Measurements from ENCODE around the gene SELENOF. TPM values are rescaled to one million over a fixed set of nuclear protein-coding genes. Genes with fewer than 3 reads are reported as not detected.

Gene SELENOF
- total RNA-seq, 4 donors from 2014 or later: 84.0 to 216 (median 112) TPM

DNA sequence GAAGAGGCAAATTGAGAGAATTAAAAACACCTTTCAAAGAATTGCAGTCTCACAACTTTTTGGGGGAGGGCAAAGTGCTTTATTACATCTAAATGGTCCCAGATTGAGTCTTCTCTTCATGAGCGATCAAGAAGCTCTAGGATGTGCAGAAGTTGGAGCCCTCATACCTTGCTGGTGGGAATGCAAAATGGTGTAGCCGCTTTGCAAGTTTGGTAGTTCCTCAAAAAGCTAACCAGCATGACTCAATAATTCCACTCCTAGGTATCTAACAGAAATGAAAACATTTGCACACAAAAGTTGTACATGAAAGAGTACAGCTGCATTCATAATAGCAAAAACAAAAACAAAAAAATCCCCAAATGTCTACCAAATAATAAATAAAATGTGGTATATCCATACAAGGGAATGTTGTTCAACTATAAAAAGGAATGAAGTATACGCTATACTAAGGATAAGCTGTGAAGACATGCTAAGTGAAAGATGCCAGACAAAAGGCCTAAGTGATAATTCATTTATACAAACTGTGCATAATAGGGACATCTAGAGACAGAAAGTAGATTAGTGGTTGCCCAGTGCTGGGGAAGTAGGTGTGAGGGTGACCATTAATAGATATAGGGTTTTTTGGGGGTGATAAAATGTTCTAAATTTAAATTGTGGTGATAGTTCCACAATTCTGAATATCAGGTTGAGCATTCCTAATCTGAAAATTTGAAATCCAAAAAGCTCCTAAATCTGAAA is 55.2 kb downstream of the SELENOF start:
- TF ChIP-seq, protein P1, sequence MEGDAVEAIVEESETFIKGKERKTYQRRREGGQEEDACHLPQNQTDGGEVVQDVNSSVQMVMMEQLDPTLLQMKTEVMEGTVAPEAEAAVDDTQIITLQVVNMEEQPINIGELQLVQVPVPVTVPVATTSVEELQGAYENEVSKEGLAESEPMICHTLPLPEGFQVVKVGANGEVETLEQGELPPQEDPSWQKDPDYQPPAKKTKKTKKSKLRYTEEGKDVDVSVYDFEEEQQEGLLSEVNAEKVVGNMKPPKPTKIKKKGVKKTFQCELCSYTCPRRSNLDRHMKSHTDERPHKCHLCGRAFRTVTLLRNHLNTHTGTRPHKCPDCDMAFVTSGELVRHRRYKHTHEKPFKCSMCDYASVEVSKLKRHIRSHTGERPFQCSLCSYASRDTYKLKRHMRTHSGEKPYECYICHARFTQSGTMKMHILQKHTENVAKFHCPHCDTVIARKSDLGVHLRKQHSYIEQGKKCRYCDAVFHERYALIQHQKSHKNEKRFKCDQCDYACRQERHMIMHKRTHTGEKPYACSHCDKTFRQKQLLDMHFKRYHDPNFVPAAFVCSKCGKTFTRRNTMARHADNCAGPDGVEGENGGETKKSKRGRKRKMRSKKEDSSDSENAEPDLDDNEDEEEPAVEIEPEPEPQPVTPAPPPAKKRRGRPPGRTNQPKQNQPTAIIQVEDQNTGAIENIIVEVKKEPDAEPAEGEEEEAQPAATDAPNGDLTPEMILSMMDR (IDR thresholded peaks at IDR 0.05; ENCODE audit: low read depth): no peak

DNA sequence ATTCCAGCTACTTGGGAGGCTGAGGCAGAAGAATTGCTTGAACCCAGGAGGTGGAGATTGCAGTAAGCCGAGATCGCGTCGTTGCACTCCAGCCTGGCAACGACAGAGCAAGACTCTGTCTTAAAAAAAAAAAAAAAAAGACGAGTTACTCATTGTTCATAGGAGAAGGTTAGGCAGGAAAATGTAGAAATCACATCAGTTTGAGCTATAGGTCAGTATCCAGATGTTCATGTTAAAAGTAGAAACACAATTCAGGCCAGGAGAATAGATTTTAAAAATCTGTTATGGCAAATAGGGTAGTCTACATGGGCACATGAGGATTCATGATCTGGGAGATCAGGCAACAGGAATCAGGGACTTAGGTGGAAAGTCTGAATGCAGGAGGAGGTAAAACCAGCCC is 57.7 kb downstream of the SELENOF start:
- TF ChIP-seq, protein P1 (IDR thresholded peaks at IDR 0.05; ENCODE audit: low read depth): no peak

- TF ChIP-seq, protein P1 (IDR thresholded peaks at IDR 0.05; ENCODE audit: low read depth): no peak
These were observed 59.6 kb downstream of the SELENOF start for GRCh38 chr1:86854352-86854751.

DNA sequence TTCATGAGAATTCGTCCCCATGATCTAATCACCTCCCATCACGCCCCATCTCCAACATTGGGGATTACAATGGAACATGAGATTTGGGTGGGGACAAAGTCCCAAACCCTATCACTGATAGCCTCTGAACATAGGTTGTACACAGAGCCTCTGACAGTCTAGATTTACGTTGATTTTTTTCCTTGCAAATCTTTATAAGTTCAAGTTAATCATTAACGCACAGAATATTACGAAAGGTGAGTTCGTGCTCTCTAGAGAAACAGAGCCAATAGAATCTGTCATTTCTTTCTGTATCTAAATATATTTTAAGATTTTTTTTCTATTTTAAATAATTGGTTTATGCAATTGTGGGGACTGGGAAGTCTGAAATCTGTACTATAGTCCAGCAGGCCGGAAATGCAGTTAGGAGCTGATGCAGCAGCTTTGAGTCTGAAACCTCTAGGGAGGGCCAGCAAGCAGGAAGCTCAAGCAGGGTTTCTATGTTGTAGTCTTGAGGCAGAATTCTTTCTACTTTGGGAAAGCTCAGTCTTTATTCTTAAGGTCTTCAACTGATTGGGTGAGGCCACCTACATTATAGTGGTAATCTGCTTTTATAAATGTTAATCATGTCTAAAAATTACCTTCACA is 61.0 kb downstream of the SELENOF start:
- TF ChIP-seq, protein P1 (IDR thresholded peaks at IDR 0.05; ENCODE audit: low read depth): no peak

DNA sequence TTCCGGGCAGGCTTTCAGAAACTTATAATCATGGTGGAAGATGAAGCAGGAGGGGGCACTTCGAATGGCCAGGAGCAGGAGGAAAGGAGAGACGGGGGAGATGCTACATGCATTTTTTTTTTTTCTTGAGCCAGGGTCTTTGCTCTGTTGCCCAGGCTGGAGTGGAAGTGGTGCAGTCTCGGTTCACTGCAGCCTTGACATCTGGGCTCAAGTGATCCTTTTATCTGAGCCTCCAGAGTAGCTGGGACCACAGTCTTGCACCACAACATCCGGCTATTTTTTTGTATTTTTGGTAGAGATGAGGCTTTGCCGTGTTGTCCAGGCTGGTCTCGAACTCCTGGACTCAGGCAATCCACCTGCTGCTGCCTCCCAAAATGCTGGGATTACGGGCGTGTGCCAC is 61.6 kb downstream of the SELENOF start:
- TF ChIP-seq, protein P1 (IDR thresholded peaks at IDR 0.05; ENCODE audit: low read depth): no peak

DNA sequence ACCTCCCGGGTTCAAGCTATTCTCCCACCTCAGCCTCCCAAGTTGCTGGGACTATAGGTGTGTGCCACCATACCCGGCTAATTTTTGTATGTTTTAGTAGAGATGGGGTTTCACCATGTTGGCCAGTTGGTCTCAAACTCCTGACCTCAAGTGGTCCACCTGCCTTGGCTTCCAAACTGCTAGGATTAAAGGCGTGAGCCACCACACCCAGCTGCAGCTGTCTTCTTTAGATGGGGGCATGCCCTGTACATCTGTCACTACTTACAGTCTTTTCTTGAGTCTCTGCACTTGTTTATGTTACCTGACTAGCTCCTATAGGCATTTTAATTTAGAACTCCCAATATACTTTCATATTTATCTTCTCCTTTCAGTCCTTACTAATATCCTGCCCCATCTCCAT is 64.2 kb downstream of the SELENOF start:
- TF ChIP-seq, protein P1 (IDR thresholded peaks at IDR 0.05; ENCODE audit: low read depth): no peak

DNA sequence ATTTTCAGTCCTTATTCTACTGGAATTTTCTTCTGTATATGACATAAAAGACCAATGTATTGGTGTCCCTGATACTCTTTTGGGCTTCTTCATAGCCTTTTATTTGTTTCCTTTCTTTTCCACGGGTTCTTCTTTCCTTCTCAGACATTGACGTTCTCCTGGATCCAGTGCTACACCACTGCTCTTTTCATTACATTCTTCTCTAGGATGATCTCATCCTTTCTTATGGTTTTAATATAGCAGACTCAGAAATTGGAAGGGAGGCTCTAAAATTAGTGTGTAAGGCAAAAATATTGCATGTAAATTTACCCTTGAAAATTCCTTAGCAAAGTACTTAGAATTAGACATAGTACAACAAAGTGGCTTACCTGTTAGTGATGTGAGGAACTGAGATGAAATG is 65.3 kb downstream of the SELENOF start:
- TF ChIP-seq, protein P1 (IDR thresholded peaks at IDR 0.05; ENCODE audit: low read depth): no peak

All from subcutaneous adipose tissue (tissue), 4 donors.